AG09309 (cell line): ENCODE data around the gene RUBCN.
"Not testable (repeated sequence)": the region's sequence is repeated elsewhere in the genome, so short reads cannot be mapped to it uniquely, and the experiment has no call there.

ENCODE experiments used
- DNase-seq: peaks from one replicate; pipeline ENCODE4 v3.0.0-alpha.2; 2010; ENCODE audit warnings: low read depth
- H3K4me3 ChIP-seq: 2 replicates; pipeline ENCODE4 v1.5.1; 2011; ENCODE audit warnings: mild to moderate bottlenecking, low read depth, low read length, moderate library complexity; ENCODE audit not compliant: control insufficient read depth

Gene RUBCN

GRCh38 chr3:197663367-197664140 lies 73.2 kb downstream of the RUBCN start:
- not testable (repeated sequence) for H3K4me3 ChIP-seq, DNase-seq

- DNase-seq, H3K4me3 ChIP-seq: not testable (repeated sequence)
Observed at GRCh38 chr3:197662352-197662751, 74.4 kb downstream of the RUBCN start.

GRCh38 chr3:197661874-197662273 lies 74.8 kb downstream of the RUBCN start:
- H3K4me3 ChIP-seq, DNase-seq: not testable (repeated sequence)

GRCh38 chr3:197661234-197661834 lies 75.4 kb downstream of the RUBCN start:
- H3K4me3 ChIP-seq, DNase-seq: not testable (repeated sequence)

- DNase-seq, H3K4me3 ChIP-seq: not testable (repeated sequence)
Observed at GRCh38 chr3:197659701-197660100, 77.0 kb downstream of the RUBCN start.

- not testable (repeated sequence) for DNase-seq, H3K4me3 ChIP-seq
Observed at GRCh38 chr3:197659144-197659543, 77.6 kb downstream of the RUBCN start.

GRCh38 chr3:197658706-197659105 lies 78.0 kb downstream of the RUBCN start:
- H3K4me3 ChIP-seq, result not testable (repeated sequence)

GRCh38 chr3:197657541-197658292 lies 79.0 kb downstream of the RUBCN start:
- H3K4me3 ChIP-seq, DNase-seq: not testable (repeated sequence)

More at GRCh38 chr3:197658706-197659105, 78.0 kb downstream of the RUBCN start:
- not testable (repeated sequence) for DNase-seq

- not testable (repeated sequence) for H3K4me3 ChIP-seq, DNase-seq
Observed at GRCh38 chr3:197656960-197657359, 79.7 kb downstream of the RUBCN start.

GRCh38 chr3:197656129-197656528 lies 80.6 kb downstream of the RUBCN start:
- not testable (repeated sequence) for H3K4me3 ChIP-seq, DNase-seq

GRCh38 chr3:197654998-197655330 lies 81.7 kb downstream of the RUBCN start:
- not testable (repeated sequence) for DNase-seq, H3K4me3 ChIP-seq

GRCh38 chr3:197654090-197654997 lies 82.4 kb downstream of the RUBCN start:
- not testable (repeated sequence) for DNase-seq, H3K4me3 ChIP-seq

GRCh38 chr3:197652860-197653259 lies 83.8 kb downstream of the RUBCN start:
- H3K4me3 ChIP-seq, DNase-seq: not testable (repeated sequence)

- H3K4me3 ChIP-seq, DNase-seq: not testable (repeated sequence)
Observed at GRCh38 chr3:197647649-197648048, 89.1 kb downstream of the RUBCN start.

GRCh38 chr3:197647191-197647590 lies 89.5 kb downstream of the RUBCN start:
- DNase-seq, H3K4me3 ChIP-seq: not testable (repeated sequence)

GRCh38 chr3:197646294-197646693 lies 90.4 kb downstream of the RUBCN start:
- DNase-seq, H3K4me3 ChIP-seq: not testable (repeated sequence)

GRCh38 chr3:197637556-197637955 lies 99.1 kb downstream of the RUBCN start:
- DNase-seq, H3K4me3 ChIP-seq: not testable (repeated sequence)

GRCh38 chr3:197631989-197632388 lies 104.7 kb downstream of the RUBCN start:
- DNase-seq, H3K4me3 ChIP-seq: not testable (repeated sequence)
